AG09309 (cell line): ENCODE results near the gene NTN5.
"Not testable (repeated sequence)": the region's sequence is repeated elsewhere in the genome, so short reads cannot be mapped to it uniquely, and the experiment has no call there.

Experiments
- DNase-seq: peaks from one replicate; pipeline ENCODE4 v3.0.0-alpha.2; 2010; ENCODE audit warnings: low read depth
- H3K4me3 ChIP-seq: 2 replicates; pipeline ENCODE4 v1.5.1; 2011; ENCODE audit warnings: mild to moderate bottlenecking, low read depth, low read length, moderate library complexity; ENCODE audit not compliant: control insufficient read depth
- TF ChIP-seq, protein P1 (sequence below): IDR thresholded peaks from 2 replicates; pipeline ENCODE4 v1.5.1; 2011; ENCODE audit warnings: mild to moderate bottlenecking, low read depth, low read length, inconsistent platforms; ENCODE audit not compliant: insufficient read depth, control insufficient read depth; ENCODE audit errors: missing control alignments

NTN5 gene

DNA sequence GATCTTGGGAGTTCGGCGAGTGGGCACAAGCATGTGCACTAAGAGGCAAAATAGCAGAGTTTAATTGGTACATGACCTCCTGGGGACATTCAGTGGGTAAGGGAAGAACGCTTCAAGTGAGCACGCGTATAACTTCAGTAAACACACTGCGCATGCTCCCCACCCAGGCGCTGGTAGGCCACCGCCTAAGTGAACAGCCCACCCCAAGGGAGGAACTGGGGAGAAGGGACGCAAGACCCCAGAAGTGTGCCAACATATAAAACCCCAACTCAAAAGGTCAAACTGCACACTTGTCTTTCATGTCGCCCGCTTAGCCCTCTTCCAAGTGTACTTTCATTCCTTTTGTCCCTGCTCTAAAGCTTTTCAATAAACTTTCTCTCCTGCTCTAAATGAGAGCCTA lies 10.5 kb upstream of the NTN5 start:
- TF ChIP-seq, protein P1, sequence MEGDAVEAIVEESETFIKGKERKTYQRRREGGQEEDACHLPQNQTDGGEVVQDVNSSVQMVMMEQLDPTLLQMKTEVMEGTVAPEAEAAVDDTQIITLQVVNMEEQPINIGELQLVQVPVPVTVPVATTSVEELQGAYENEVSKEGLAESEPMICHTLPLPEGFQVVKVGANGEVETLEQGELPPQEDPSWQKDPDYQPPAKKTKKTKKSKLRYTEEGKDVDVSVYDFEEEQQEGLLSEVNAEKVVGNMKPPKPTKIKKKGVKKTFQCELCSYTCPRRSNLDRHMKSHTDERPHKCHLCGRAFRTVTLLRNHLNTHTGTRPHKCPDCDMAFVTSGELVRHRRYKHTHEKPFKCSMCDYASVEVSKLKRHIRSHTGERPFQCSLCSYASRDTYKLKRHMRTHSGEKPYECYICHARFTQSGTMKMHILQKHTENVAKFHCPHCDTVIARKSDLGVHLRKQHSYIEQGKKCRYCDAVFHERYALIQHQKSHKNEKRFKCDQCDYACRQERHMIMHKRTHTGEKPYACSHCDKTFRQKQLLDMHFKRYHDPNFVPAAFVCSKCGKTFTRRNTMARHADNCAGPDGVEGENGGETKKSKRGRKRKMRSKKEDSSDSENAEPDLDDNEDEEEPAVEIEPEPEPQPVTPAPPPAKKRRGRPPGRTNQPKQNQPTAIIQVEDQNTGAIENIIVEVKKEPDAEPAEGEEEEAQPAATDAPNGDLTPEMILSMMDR, result no peak
- no peak for DNase-seq
- no peak overlapping the region for H3K4me3 ChIP-seq

DNA sequence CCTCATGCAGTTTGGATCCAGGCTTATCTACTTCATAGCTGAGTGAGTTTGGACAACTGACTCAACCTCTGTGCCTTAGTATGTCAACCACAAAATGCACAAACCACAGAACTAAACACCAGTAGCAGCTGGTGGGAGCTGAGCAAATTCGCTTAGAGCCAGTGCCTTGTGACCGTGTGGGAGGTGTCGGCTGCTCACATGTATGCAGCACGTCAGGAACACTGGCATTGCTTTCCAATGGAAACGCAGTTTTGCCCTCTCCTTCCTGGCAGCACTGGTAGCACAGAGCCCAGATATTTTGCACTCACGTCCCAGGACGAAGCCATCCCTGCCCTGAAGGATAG lies 8.3 kb upstream of the NTN5 start:
- TF ChIP-seq, protein P1, result no peak
- peak; percentile 60 for DNase-seq
- H3K4me3 ChIP-seq, result no peak overlapping the region

DNA sequence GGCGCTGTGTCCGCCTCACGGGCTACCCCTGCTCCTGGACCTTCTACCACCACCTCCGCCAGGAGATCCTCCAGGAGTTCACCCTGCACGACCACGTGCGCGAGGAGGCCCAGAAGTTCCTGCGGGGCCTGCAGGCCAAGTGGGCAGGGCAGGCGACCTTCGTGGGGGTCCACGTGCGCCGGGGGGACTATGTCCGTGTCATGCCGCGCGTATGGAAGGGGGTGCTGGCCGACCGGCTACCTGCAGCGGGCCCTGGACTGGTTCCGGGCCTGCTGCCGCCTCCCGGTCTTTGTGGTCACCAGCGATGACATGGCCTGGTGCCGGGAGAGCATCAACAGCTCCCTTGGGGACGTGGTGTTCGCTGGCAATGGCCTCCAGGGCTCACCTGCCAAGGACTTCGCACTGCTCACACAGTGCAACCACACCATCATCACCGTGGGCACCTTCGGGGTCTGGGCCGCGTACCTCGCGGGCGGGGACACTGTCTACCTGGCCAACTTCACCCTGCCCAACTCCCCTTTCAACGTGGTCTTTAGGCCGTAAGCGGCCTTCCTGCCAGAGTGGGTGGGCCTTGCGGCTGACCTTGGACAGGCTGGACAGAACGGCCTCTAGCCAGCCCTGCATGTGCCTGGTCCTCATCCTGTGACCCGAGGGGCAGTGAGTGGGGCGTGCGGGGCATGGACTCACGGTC lies 7.8 kb upstream of the NTN5 start:
- TF ChIP-seq, protein P1, result no peak
- DNase-seq, result no peak
- H3K4me3 ChIP-seq, result no peak overlapping the region

DNA sequence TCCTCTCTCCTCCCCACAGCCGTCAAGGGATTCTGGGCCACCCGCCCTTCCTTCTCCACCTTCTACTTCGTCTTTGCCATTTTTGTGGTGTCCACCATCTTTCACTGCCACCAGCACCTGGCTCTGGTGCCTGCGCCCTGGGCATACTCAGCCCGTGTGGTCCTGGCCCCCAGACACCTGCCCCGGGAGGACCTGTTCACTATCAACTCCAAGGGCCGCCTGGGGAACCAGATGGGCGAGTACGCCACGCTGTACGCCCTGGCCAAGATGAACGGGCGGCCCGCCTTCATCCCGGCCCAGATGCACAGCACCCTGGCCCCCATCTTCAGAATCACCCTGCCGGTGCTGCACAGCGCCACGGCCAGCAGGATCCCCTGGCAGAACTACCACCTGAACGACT lies 7.2 kb upstream of the NTN5 start:
- H3K4me3 ChIP-seq, DNase-seq: not testable (repeated sequence)

DNA sequence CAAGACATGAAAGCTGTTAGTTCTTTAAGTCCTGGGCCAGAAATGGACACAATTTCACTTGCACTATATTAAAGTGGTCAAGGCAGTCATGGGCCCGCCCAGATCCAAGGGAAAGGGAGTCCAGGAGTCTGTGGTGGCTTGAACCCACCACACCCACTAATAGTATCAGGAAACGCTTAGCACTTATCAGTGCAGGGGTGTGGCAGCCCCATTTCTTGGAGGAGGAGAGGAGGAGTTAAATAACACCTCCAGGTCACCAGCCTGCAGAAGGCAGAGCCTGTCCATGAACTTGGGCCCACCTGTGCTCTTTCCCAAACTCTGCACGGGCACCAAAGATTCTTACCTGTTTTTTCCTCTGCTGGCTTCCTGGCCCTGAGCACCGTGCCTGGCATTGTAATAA lies 5.4 kb upstream of the NTN5 start:
- no peak overlapping the region for H3K4me3 ChIP-seq
- TF ChIP-seq, protein P1, result no peak
- no peak for DNase-seq

DNA sequence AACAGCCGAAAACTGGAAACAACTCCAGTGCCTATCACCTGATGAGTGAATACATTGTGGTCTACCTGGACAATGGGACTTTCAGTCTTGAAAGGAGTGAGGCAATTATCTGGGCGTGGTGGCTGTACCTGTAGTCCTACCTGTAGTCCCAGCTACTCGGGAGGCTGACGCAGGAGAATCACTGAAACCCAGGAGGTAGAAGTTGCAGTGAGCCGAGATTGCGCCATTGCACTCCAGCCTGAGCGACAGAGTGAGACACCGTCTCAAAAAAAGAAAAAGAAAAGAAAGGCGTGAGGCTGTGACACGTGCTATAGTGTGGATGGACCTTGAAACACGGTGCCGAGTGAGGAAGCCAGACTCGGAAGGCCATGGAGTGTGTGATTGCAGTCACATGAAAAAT lies 4.1 kb upstream of the NTN5 start:
- TF ChIP-seq, protein P1, result no peak
- no peak overlapping the region for H3K4me3 ChIP-seq

DNA sequence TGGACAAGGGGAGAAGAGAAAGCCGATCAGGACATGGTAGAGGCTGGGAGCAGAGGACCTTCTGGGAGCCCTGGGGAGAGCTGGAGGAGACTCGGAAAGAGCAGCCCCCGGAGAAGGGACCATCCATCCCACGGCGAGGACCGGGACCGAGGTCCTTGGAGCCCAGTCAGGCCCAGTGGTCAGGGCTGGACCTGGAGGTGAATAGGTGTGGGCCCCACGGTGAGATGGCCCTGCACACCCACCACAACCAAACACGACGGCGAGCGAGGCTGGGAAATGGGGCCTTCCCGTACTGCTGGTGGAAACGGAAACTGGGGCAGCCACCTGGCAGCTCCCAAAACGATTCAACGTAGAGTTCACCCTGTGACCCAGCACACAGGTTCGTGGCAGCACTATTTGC lies 3.7 kb upstream of the NTN5 start:
- TF ChIP-seq, protein P1, result no peak
- DNase-seq, result no peak
- H3K4me3 ChIP-seq, result no peak overlapping the region

More for the DNA sequence above, 4.1 kb upstream of the NTN5 start:
- no peak for DNase-seq
